GM06990 (cell line): ENCODE results near the gene PTPRN2.

Experiments used
- DNase-seq: peaks from one replicate; pipeline ENCODE4 v3.0.0-alpha.2; 2011; ENCODE audit not compliant: insufficient read length; ENCODE audit errors: extremely low read depth
- H3K27me3 ChIP-seq: replicated peaks from 2 replicates; pipeline ENCODE4 v1.6.0; 2011; ENCODE audit warnings: low read length; ENCODE audit not compliant: control insufficient read depth, insufficient read depth
- H3K36me3 ChIP-seq: 2 replicates; pipeline ENCODE4 v1.5.1; 2011; ENCODE audit warnings: low read length; ENCODE audit not compliant: control insufficient read depth, insufficient read depth
- H3K4me3 ChIP-seq: replicated peaks from 2 replicates; pipeline ENCODE4 v1.5.1; 2011; ENCODE audit warnings: low read depth, mild to moderate bottlenecking, control low read depth, low read length
- TF ChIP-seq, protein P1 (sequence below): IDR thresholded peaks from 2 replicates; pipeline ENCODE4 v1.5.1; 2011; ENCODE audit warnings: low read length, control low read depth, mild to moderate bottlenecking, inconsistent platforms; ENCODE audit not compliant: insufficient read depth, poor library complexity, severe bottlenecking

Gene PTPRN2

DNA sequence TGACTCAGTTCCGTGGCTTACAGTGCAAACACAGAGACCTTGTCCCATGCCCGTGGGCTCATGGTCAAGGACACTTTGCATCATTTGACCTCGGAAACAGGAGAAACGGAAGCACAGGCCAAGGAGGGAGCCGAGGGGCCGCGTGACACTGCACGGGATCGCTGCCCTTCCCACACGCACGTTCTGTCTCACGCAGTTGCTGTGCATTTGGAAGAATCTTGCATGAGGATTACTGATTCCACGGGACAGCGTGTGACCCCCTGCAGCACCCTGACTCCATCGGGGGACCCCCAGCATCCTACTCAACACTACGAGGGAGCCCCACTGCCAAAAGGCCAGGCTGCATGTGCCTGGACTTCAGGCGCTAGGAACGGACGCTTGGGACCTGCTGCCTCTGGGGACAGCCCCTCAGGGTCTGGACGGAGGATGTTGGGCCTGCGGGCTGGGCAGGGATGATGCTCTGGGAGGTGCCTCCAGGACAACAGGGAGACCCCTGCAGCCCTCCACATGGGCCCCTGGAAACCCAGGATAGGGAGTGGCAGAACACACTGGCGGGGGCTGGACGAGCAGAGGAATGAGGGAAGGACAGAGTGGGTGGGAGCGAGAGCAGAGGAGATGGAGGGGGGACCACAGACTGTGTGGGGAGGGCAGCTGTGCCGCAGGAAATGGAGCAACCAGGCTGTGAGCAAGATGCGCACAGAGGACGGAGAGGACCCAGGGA is 1028.6 kb downstream of the PTPRN2 start:
- DNase-seq = no peak
- Histone ChIP-seq H3K36me3 (no peaks in the 10 kb centered on the region), H3K27me3 (no peaks in the 10 kb centered on the region), H3K4me3 (no peak overlapping the region)
- TF ChIP-seq, protein P1, sequence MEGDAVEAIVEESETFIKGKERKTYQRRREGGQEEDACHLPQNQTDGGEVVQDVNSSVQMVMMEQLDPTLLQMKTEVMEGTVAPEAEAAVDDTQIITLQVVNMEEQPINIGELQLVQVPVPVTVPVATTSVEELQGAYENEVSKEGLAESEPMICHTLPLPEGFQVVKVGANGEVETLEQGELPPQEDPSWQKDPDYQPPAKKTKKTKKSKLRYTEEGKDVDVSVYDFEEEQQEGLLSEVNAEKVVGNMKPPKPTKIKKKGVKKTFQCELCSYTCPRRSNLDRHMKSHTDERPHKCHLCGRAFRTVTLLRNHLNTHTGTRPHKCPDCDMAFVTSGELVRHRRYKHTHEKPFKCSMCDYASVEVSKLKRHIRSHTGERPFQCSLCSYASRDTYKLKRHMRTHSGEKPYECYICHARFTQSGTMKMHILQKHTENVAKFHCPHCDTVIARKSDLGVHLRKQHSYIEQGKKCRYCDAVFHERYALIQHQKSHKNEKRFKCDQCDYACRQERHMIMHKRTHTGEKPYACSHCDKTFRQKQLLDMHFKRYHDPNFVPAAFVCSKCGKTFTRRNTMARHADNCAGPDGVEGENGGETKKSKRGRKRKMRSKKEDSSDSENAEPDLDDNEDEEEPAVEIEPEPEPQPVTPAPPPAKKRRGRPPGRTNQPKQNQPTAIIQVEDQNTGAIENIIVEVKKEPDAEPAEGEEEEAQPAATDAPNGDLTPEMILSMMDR = no peak

- TF ChIP-seq, protein P1 = no peak
- no peak for DNase-seq
- H3K36me3 ChIP-seq = no peaks in the 10 kb centered on the region
- H3K27me3 ChIP-seq = no peaks in the 10 kb centered on the region
- no peak overlapping the region for H3K4me3 ChIP-seq
These were observed 1029.1 kb downstream of the PTPRN2 start for GRCh38 chr7:157558516-157558874.

DNA sequence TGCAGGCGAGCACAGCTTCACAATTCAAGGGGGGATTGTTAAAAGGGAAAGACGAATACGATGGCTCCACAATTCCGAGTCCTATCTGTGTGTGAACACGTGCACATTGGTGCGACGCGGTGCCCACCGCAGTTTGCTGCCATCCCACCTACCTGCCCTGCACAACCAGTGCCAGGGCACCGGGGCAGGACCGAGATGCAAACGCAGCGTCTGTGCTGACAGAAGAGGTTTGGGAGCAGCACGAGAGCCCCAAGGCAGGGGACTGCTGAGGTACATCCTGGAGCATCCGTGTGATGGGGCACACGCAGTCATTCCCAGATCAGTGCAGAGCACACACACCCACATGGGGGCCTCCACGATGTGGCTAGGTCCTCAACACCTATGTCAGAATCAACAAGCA is 1029.6 kb downstream of the PTPRN2 start:
- H3K4me3 ChIP-seq = no peak overlapping the region
- no peaks in the 10 kb centered on the region for H3K27me3 ChIP-seq
- DNase-seq = no peak
- TF ChIP-seq, protein P1 = no peak
- no peaks in the 10 kb centered on the region for H3K36me3 ChIP-seq

GRCh38 chr7:157557263-157557662 is 1030.4 kb downstream of the PTPRN2 start:
- TF ChIP-seq, protein P1 = no peak
- no peak overlapping the region for H3K4me3 ChIP-seq

DNA sequence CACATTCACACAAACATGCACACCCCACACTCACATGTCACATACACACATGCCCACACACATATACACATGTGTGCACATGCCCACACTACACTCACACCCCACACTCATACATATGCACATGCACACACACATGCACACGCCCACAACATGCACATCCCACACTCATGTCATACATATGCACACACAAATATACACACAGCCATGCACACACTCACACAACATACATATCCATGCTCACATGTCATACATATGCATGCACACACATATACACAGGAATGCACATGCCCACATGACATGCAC is 1031.0 kb downstream of the PTPRN2 start:
- no peak overlapping the region for H3K4me3 ChIP-seq
- no peak for DNase-seq
- TF ChIP-seq, protein P1 = no peak
- no peaks in the 10 kb centered on the region for H3K36me3 ChIP-seq
- H3K27me3 ChIP-seq = no peaks in the 10 kb centered on the region

More at GRCh38 chr7:157557263-157557662, 1030.4 kb downstream of the PTPRN2 start:
- Histone ChIP-seq H3K27me3 (no peaks in the 10 kb centered on the region), H3K36me3 (no peaks in the 10 kb centered on the region)
- no peak for DNase-seq
